GM12891 (cell line): ENCODE measurements around the gene SPTBN1.

Experiments used
- POLR2A ChIP-seq: IDR thresholded peaks from 2 replicates; pipeline ENCODE4 v1.6.1; 2011; ENCODE audit warnings: low read depth, low read length, control low read depth
- POLR2AphosphoS5 ChIP-seq: IDR thresholded peaks from 2 replicates; pipeline ENCODE4 v1.6.1; 2011; ENCODE audit warnings: low read depth, low read length, control low read depth
- TAF1 ChIP-seq: IDR thresholded peaks from 2 replicates; pipeline ENCODE4 v1.6.1; 2011; ENCODE audit warnings: low read depth, low read length, control low read depth

GRCh38 chr2:54573537-54573919 lies 117.4 kb downstream of the SPTBN1 start:
- TF ChIP-seq TAF1: no peak
- no peak; the same call in 1 of the 2 replicates for TF ChIP-seq POLR2A
- no peak for TF ChIP-seq POLR2AphosphoS5
